ENCODE measurements around the gene NEDD4L.

GRCh38 chr18:58315739-58316215 is 271.8 kb downstream of the NEDD4L start:
- TF ChIP-seq ZNF8 (CRISPR knock-in tag; IDR thresholded peaks at IDR 0.05) (no peak), CREB5 (CRISPR knock-in tag; IDR thresholded peaks at IDR 0.05; ENCODE audit: low read depth) (no peak), PPARA (CRISPR knock-in tag; IDR thresholded peaks at IDR 0.05; ENCODE audit: borderline replicate concordance) (no peak), RARB (CRISPR knock-in tag; IDR thresholded peaks at IDR 0.05) (no peak), BACH2 (CRISPR knock-in tag; IDR thresholded peaks at IDR 0.05; ENCODE audit: borderline replicate concordance) (no peak), CSRNP3 (CRISPR knock-in tag; IDR thresholded peaks at IDR 0.05) (no peak), TOX (CRISPR knock-in tag; IDR thresholded peaks at IDR 0.05; ENCODE audit: borderline replicate concordance) (no peak), PATZ1 (CRISPR knock-in tag; IDR thresholded peaks at IDR 0.05; ENCODE audit: borderline replicate concordance) (no peak), ZNF565 (CRISPR knock-in tag; conservative IDR thresholded peaks at IDR 0.05; ENCODE audit: low read depth) (no peak), ZNF70 (CRISPR knock-in tag; IDR thresholded peaks at IDR 0.05) (no peak)
